HG03095 (cell line): ENCODE results near the gene SEPTIN12.

Experiments used
- ATAC-seq: cut with Tn5 transposase; IDR thresholded peaks from one replicate; pipeline ENCODE4 v1.9.1; 2021; ENCODE audit warnings: moderate library complexity; ENCODE audit not compliant: unreplicated experiment

SEPTIN12 gene, protein sequence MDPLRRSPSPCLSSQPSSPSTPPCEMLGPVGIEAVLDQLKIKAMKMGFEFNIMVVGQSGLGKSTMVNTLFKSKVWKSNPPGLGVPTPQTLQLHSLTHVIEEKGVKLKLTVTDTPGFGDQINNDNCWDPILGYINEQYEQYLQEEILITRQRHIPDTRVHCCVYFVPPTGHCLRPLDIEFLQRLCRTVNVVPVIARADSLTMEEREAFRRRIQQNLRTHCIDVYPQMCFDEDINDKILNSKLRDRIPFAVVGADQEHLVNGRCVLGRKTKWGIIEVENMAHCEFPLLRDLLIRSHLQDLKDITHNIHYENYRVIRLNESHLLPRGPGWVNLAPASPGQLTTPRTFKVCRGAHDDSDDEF

DNA sequence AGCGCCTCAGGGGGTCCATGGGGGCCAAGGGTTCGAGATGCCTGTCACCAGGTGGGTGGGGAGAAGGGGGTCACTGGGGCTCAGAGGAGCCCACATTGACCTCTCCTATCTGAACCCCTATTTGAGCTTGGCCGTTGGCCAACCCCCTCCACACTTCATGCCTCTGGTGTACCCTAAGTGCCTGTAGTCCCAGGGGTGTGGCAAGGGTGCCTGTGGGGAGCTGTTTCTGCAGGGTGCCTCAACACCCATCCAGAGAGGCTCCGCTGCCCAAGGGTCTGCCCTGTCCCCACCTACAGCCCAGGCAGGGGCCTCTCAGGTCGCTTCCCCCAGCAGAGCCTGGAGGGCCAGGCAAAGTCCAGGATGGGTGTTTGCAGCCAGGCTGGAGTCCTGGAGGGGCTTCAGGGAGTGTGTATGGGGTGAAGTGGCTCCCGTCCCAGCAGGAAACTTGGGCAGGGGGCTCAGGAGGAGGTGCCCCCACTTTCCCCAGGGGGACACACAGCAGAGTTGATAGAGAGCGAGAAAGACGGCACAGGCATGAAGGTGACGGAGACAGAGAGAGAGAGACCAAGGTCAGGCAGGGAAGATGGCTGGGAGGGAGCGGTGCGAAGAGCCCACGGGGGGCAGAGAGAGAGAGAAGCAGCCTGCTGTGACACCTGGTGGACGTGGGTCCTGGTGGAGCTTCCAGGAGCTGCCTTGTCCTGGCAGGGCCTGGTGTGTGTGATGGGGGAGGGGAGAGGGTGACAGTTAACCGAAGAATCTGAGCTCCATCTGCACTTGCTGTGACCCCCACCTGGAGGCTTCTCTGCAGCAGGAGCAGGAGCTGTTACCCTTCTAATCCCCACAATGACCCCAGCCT, at the start of gene SEPTIN12:
Gene SEPTIN12 (minus strand): TSS at position 719 of the 856 bp plus-strand sequence. CDS start 700 bp downstream, at position 19.
- ATAC-seq, result no peak

DNA sequence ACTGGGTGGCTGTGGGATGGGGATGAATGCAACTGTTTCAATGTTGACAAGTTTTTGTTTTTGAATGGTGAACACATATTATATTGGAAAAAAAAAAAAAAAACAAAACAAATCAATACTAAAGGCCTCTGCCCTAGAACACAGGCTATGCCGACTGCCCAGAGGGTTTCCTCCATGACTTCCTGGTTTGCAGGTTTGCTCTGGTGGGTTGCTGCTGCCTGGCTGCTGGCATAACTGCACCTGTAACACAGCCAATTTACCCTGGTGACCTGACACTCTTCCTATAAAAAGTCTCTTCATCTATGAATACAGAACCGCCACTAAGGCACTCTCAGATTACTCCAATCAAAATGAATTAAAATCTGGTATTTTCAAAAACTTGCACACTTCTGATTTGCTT, 48.6 kb upstream of the SEPTIN12 start:
- ATAC-seq, result no peak

DNA sequence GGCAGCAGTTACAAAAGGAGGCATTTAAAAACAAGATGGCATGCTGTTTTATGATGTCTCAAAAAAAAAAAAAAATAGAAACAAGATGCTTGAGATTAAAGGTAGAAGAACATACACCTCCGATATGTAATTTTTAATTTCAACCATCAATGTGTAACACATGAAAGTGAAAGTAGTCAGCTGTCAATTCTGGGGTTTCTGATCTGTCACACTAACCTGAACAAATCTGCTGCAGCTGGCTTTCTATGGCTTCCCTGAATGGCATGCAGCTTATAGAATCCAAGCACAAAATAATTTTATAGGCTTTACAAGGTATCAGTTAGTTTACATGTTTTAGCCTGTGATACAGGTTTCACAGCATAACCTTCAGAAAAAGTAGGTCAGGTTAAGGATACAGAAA, 45.4 kb upstream of the SEPTIN12 start:
- ATAC-seq, result no peak

DNA sequence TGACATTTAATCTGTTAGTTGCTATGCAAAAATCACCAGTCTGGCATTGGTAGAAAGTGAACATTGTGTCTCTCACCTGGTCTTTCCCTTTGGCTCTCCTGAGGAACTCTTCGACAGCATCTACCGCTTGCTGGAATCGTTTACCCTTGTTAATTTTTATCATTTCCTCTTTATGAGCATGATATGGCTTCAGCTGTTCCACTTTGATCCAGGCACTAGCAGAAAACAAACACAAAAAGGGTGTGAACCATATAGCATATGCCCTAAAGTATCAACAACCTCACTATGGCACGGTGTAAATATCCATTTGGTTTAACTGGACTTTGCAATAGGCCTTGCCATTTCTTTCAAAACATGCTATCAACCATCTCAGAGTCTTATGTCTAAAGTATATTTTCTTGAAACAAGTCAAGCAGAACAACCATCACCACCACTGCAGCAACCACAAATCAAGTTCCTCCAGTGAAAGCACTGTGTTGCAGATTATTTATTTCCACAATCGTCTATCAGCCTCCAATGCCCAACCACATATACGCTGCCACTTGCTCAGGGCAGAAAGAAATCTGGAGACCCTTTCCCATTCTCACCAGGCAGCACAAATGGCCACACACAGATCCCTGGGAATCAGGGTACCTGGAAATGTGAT, 44.7 kb upstream of the SEPTIN12 start:
- no peak for ATAC-seq

DNA sequence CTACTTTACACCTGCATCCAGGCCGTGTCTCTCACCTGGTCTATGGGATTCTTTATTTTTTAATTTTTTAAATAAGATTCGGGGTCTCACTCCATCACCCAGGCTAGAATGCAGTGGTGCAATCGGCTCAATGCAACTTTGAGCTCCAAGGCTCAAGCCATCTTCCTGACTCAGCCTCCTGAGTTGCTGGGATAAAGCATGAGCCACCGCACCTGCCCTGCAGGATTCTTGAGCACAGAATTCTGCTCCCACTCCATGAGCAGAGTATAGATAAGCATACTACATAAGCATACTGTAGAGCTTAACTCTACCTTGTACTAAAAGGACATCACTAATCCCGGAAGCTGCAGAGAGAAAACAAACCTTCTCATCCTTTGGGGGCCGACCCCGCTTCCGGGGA, 43.5 kb upstream of the SEPTIN12 start:
- no peak for ATAC-seq

DNA sequence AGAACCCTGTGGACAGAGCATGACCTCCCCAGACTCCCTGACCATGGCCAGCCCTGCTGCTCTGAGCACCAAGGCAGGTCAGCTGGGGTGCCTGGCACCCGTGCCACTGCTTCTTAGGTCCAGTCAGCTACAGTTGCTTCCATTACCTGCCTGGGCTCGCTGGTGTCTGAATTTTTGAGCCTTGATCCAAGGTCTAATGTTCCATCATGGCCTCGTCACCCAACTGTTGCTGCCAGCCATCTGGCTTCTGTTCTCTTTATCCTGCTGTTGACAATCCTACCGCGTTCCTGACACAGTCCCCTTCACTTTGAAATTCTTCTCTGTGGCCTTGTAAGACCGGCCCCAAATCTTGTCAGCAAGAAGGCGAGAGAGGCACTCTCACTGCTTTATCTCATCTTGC, 42.3 kb upstream of the SEPTIN12 start:
- no peak for ATAC-seq

DNA sequence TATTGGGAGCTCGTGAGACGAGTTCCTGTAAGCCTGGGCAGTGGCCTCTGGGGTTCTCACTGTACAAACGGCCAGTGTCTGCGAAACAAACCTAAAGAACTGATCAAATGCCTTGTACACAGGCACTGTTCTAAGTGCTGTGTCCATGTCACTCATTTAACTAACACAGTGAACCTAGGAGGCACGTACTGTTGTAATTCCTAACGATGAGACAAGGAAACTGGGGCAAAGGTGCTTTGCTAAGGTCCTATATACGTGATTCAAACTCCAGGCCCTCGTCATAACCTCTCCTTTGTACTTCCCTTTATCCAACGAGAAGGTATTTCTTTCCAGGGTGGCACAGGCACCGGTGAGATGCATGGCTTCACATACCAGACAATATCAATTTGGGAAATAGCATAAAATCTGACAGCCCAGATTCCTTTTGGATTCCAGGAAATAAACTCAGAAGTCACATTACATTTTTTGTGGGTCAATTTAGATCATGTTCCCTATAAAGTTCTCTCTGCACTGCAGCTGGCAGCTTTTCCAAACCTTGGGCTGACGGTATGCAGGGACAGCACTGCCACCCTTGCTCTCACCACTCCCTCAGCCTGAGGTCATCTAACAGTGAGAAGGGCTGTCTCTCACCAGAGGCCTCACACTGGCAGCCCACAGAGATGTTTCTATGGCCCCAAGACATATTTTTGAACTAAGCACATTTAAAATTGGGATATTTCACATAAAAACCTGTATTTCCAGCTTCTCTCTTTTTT, 40.6 kb upstream of the SEPTIN12 start:
- ATAC-seq, result no peak

DNA sequence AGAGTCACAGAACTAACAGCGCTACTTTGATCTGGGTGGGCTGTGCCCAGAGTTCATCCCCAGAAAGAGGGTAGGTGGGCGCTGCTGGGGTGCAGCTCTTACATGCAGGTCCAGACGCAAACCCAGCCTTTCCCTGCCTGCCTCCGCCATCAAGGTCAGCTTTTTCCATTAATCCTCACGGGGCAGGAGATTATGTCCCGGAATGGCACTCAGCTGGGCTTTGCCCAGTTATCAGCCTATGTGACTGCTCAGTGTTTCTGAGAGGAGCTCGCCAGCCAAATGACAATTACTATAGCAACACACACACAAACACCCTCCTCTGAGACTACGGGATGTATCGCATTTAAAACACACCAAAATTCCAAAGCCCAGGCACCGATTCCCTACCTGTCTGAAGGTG, 38.8 kb upstream of the SEPTIN12 start:
- ATAC-seq, result no peak

DNA sequence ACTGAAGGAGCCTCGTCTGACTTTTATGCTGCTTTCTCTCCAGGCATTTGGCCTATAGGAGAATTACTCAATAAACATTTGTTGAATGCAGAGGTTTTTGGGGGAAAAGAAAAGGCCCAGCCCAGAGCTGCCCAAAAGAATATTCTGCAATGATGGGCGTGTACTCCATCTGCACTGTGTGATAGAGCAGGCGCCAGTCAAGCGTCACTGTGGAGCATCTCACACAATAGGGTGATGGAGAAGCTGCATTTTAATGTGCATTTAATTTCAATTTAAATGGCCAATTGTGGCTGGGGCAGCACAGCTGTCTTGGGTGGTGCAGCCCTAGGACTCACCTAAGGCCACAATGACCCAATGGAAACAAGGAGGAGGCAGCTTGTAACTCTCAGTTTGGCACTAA, 38.4 kb upstream of the SEPTIN12 start:
- no peak for ATAC-seq

DNA sequence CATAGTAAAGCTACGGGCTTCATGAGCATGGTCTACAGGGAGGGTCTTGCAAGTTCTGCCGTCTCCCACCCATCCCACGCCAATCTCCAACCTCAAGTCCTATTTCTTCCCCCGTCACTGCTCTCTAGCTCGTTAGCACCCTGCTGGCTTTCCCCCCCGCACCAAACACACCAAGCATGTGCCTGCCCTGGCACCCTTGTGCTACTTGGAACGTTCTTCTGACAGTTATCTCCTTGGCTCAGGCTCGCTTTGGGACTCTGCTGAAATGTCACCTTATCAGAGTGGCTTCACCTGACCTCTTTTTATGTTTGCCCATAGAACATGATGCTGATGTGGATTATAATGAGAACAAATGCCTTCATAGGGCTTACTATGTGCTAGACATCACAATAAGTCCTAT, 37.1 kb upstream of the SEPTIN12 start:
- no peak for ATAC-seq

DNA sequence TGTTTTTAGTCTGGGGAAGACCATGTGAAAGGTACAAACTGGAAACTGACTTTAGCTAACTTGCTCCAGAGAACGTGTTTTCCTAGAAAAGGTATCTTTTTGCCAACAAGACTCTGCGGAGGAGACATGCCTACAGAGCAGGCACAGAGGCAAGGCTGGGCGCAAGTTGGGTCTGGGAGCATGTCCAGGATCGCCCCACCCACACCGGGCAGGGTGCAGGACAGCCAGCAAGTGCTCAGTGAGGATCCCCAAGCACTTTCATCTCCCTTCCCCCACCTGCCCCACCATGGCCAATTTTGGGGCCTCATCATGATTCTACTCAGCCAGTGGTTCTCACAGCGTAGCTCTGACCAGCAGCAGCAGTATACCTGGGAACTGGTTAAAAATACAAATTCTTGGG, 32.5 kb upstream of the SEPTIN12 start:
- ATAC-seq, result no peak

DNA sequence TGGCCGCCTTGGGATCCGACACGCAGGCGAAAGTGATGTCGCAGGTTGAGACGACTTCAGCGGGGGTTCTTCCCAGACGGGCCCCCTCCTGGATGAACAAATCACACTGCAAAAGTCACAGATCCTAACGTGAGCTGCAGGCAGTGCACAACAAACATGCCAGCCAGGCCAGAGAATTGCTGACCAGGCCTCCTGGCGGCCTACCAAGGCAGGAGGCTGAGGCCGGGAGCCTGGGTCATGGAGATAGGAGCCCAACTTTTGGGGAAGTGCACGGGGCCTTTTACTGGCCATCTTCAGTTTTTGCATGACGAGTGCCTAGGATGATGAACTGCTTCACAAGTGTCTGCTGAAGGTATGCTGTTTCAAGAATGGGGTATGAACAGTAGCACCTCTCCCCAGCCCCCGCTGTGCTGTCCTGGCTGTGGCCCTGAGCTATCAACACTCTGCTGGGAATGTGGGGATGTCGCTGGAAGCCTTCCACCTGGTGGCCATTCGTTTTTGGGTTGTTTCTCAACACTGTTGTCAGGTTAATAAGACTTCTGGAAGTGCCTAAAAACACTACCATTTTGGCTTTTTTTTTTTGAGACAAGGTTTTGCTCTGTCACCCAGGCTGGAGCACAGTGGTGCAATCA, 26.5 kb upstream of the SEPTIN12 start:
- ATAC-seq, result no peak

DNA sequence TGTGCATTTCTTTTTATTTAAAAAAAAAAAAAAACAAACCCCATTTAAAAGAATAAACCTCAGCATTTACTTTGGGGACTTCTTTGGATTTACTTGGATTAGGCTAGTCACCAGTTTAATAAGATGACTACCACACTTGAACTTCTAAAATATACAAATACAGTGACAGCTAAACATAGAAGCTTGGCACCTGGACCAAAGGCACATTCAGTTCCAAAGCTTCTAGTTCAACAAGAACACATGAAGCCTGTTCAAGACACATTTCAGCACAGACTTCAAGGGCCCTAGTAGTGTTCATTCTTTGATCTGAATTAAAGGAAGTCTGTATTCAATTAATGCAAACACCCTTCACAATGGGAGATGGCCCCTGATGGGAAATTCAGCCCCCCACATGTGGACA, 25.9 kb upstream of the SEPTIN12 start:
- ATAC-seq, result no peak

DNA sequence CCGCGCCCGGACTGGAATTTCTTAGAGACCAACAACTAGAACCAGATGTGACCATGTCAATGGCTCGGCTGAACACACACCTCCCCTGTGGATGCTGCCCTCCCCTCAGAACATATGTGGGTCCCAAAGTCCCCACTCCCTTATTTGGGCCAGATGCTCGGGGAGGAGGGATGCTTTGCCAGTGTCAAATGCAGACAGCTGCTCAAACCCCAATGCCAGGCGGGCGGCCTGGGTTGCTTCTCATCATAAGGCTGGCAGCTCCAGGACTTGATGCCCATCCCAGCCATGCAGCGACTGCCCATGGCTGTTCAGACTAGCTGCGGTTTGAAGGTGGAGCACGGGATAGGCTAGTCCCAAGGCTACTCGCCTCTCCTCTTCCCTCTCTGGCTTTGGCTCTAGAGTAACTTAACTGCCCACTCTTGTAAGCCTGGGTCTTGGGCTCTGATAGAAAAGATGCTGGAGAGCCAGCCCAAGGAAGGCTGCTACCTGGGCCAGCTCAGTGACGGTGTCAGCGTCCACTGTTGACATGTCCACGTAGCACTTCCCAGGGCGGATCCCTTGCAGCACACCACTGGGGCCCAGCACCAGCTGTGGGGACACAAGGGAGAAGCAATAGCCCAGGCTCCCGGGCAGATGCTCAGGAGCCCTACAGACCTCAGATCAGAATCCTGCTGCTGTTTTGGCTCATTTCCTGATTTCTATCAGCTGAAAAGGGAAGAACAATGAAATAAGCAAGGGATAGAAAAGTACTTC, 25.3 kb upstream of the SEPTIN12 start:
- no peak for ATAC-seq

DNA sequence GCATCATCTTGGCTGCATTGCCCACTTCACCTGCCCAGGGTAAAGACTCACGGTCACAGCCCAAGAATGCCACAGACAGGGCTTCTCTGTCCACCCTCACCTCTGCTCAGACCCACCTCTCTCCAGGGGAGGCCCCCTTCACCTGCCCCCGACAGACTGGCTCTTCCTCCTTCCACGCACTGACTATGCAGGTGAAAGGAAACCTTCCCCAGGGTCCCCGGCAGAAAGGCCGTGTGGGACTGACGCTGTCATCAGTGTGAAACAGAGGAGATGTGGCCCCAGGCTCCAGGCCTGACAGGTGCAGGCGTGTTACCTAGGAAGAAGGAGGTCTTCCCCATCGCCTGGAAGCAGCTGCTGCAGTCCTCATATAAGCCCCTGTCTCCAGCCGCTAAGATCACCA, 23.6 kb upstream of the SEPTIN12 start:
- no peak for ATAC-seq

DNA sequence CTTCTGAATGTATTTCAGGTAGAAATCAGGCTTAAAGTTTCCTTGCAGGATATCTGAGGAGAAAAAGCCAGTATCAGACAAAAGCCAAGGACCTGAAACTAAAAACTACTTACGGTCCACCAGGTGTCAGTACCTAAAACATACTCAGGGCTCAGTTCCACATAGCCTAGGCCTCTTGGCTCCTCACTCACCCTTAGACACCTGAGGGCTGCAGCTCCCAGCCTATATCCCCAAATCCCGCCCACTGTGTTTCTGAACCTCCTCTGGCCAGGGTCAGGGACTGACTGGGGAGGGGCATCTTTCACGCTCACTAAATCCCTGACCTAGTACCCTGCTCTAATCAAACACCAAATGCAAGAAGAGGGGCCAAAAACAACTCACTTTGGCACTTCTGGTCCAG, 23.1 kb upstream of the SEPTIN12 start:
- ATAC-seq, result no peak

DNA sequence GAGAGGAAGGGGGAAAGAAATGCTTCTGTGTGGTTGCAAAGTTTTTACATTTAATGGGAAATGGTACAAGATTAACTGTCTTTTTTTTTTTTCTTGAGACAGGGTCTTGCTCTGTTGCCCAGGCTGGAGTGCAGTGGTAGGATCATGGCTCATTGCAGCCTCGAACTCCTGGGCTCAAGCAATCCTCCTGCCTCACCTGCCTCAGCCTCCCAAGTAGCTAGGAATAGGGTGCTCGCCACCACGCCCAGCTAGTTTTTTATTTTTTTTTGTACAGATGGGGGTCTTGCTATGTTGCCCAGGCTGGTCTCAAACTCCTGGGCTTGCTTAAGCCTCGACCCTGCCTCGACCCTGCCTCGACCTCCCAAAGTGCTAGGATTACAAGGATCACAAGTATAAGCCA, 18.1 kb upstream of the SEPTIN12 start:
- ATAC-seq, result no peak

DNA sequence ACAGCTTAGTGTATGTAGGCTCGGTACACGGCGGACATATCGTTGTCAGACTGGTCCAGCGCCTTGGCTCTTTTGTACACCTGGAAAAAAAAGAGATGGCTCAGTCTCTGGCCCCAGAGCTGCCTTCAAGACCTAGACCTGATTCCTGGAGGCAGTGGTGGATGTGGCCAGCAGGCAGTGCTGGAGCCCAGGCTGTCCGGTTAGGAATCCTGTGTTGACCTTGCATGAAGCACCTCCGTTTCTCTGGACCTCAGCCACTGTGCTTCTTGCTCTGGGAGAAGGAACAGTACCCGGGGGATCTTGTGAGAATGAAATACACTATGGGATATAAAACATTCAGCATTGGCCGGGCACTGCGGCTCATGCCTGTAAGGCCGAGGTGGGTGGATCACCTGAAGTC, 17.1 kb upstream of the SEPTIN12 start:
- ATAC-seq, result no peak

DNA sequence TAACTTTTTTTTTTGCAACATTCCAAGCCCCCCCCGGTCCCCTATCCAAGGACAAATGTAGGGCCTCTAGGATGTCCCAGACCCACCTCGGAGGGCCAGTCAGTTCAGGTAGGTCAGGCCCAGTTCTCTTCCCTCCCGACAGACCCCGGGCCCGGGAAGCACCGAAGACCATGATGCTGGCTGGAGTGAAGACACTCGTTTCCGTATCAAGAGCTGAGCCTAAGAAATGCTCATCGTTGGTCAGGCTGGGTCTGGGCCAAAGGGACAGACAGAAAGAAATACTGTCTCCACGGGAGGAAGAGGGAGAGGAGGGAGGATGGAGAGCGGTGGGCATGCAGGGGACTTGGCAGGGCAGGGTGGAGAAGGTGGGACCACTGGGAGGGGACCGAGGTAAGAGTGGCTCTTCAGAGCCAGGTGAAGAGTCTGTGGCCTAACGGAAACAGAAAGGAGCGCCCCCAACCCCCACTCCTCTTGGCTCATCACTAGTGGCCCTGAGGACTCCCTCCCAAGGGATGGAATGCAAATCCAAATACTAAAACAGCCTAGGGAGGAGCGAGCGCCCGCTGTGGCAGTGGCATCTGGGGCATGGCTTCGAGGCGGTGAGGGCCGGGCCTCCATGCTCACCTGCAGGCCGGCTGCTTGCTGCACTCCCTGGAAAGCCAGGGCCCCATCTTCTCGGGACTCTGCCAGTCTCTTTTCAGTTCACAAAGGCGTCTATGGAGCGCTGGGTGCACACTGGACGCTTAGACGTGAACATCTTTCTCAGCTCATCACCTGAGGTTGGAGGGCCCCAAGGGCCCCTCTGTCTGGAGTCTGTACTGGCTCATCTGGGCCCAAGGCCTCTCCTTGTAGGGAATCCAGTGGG, 16.0 kb upstream of the SEPTIN12 start:
- no peak for ATAC-seq
